MM.1S (cell line): ENCODE measurements around the gene MYH8.

Experiments used
- EZH2 ChIP-seq: fragments of 300-600 bp; sonication (generic); optimal IDR thresholded peaks from 2 replicates; pipeline ENCODE3; 2017; ENCODE audit warnings: low read depth, mild to moderate bottlenecking, antibody characterized with exemption, low read length, mixed read lengths
- TF ChIP-seq, protein P1 (sequence below): fragments of 300-600 bp; sonication (generic); IDR thresholded peaks from 2 replicates; pipeline ENCODE4 v1.5.1; 2016; ENCODE audit warnings: antibody characterized with exemption, low read length, mixed read lengths

DNA sequence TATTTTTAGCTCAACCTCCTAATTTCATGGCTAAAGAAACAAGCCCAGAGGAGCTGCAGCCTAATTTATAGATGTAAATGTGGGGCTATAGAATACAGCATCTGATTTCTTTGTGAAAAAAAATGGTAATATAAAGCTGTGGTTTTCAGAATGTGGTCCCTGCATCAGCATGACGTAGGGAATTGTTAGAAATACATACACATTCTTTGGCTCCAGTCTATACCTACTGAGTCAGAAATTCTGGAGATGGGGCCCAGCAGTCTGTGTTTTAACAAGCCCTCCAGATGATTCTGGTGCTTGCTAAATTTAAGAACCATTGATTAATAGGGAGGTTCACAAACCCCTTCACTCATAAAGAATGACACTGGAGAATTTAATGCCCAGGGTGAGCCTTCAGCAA lies 18.1 kb upstream of the MYH8 start:
- TF ChIP-seq, protein P1, sequence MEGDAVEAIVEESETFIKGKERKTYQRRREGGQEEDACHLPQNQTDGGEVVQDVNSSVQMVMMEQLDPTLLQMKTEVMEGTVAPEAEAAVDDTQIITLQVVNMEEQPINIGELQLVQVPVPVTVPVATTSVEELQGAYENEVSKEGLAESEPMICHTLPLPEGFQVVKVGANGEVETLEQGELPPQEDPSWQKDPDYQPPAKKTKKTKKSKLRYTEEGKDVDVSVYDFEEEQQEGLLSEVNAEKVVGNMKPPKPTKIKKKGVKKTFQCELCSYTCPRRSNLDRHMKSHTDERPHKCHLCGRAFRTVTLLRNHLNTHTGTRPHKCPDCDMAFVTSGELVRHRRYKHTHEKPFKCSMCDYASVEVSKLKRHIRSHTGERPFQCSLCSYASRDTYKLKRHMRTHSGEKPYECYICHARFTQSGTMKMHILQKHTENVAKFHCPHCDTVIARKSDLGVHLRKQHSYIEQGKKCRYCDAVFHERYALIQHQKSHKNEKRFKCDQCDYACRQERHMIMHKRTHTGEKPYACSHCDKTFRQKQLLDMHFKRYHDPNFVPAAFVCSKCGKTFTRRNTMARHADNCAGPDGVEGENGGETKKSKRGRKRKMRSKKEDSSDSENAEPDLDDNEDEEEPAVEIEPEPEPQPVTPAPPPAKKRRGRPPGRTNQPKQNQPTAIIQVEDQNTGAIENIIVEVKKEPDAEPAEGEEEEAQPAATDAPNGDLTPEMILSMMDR = no peak
- no peak for TF ChIP-seq EZH2
